ENCODE results near the gene MVK.

The MVK gene

DNA sequence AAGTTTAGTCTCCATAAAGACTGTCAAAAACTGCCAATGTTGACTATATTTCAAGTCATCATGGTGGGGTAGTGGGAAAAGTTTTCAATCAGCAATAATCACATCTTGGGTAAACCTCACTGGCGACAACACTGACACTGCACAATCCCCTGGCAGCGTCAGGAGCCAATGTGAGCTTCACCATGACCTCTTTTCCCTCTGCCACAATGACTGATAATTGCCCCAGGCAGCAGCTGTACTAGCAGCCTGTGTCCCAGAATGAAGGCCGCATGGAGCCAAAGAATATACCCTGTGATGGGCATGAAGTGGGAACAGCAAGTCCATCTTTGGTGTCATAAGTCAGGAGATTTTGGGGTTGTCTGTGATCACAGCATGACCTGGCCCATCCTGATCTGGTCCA lies 5.6 kb upstream of the MVK start:
- no peak for DNase-seq (ENCODE audit: low read depth)
- no peak overlapping the region for H3K4me3 ChIP-seq (ENCODE audit: control insufficient read depth, low read depth, low read length)
- no peak for TF ChIP-seq CTCF (conservative IDR thresholded peaks at IDR 0.05; ENCODE audit: control insufficient read depth, insufficient read depth, low read depth, low read length)

DNA sequence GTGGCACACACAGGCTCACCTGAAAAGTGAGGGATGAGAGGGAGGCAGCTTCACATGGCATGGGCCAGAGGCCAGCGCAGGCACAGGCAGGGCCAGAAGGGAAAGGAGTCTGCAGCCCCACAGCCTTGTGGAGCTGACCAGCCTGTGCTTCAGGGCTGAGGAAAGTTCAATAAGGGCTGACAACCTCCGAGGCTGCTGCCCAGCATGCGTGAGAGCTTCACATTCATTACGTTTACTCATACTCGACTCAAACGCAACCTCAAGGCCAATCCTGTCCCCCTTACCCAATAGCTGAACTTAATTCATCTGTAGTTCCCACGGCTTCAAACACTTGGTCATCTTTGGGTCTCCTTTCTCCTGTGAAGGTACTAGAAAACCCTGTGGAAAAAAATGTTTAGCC lies 5.1 kb upstream of the MVK start:
- DNase-seq (ENCODE audit: low read depth), result no peak
- no peak overlapping the region for H3K4me3 ChIP-seq (ENCODE audit: control insufficient read depth, low read depth, low read length)
- TF ChIP-seq CTCF (conservative IDR thresholded peaks at IDR 0.05; ENCODE audit: control insufficient read depth, insufficient read depth, low read depth, low read length), result no peak

GRCh38 chr12:109571773-109572505 lies 1.7 kb upstream of the MVK start:
- H3K4me3 ChIP-seq (ENCODE audit: control insufficient read depth, low read depth, low read length), result peak overlapping the region; percentile 98
- DNase-seq (ENCODE audit: low read depth), result no peak

GRCh38 chr12:109572506-109572845 lies 1.1 kb upstream of the MVK start:
- DNase-seq (ENCODE audit: low read depth), result no peak
- no peak for TF ChIP-seq CTCF (conservative IDR thresholded peaks at IDR 0.05; ENCODE audit: control insufficient read depth, insufficient read depth, low read depth, low read length)
- peak overlapping the region; percentile 98 for H3K4me3 ChIP-seq (ENCODE audit: control insufficient read depth, low read depth, low read length)

More at GRCh38 chr12:109571773-109572505, 1.7 kb upstream of the MVK start:
- TF ChIP-seq CTCF (conservative IDR thresholded peaks at IDR 0.05; ENCODE audit: control insufficient read depth, insufficient read depth, low read depth, low read length), result no peak

DNA sequence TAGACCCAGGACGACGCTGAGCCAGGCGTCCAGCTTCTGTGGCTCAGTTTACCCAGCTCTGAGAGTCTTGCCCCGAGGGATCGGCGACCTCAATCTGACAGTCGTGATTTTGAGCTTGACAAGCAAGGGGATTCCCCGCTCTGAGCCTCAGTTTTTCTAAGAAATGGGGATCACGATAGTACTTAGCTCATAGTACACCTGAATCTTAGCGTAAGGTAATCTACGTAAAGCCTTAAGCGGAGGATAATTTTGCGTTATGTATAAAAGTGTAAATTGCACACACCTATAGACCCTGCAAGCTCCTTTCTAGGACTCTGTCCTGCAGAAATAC lies 285 bp downstream of the MVK start:
- H3K4me3 ChIP-seq (ENCODE audit: control insufficient read depth, low read depth, low read length), result peak overlapping the region; percentile 98
- no peak for TF ChIP-seq CTCF (conservative IDR thresholded peaks at IDR 0.05; ENCODE audit: control insufficient read depth, insufficient read depth, low read depth, low read length)
- no peak for DNase-seq (ENCODE audit: low read depth)

DNA sequence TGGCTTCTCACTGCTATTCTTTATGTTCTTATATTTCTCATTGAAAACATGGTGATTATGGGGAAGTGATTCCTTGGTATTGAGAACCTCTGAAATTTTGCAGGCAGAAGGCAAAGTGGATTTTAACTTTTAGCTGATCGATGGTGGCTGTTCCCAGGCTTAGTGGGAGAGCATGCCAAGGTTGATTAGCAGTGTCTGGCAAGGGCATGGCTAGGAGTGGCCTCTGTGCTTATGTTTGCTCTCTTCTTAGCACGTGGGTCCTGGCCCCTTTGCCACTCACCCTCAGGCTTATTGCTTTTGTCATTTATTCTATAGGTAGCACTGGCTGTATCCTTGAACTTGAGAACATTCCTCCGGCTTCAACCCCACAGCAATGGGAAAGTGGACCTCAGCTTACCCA lies 2.1 kb downstream of the MVK start:
- DNase-seq (ENCODE audit: low read depth), result no peak
- TF ChIP-seq CTCF (conservative IDR thresholded peaks at IDR 0.05; ENCODE audit: control insufficient read depth, insufficient read depth, low read depth, low read length), result no peak
- no peak overlapping the region for H3K4me3 ChIP-seq (ENCODE audit: control insufficient read depth, low read depth, low read length)

- DNase-seq (ENCODE audit: low read depth), result no peak
- no peak for TF ChIP-seq CTCF (conservative IDR thresholded peaks at IDR 0.05; ENCODE audit: control insufficient read depth, insufficient read depth, low read depth, low read length)
- no peak overlapping the region for H3K4me3 ChIP-seq (ENCODE audit: control insufficient read depth, low read depth, low read length)
Observed at GRCh38 chr12:109577311-109577710, 3.7 kb downstream of the MVK start.
